ENCODE results near the gene ISG15. TPM values are rescaled to one million over a fixed set of nuclear protein-coding genes. Genes with fewer than 3 reads are reported as not detected.

The ISG15 gene
- total and polyA plus RNA-seq, 7 donors = 49.4 to 357 (median 78.7) TPM

- no peaks in the 10 kb centered on the region for H3K36me3 ChIP-seq
- no peaks in the 10 kb centered on the region for H3K9me3 ChIP-seq
- 81 to 85% methylated on average over 28 of the region's 28 CpGs for whole genome bisulfite sequencing, 2 donors
- peaks cover 33 to 76% (median 62%) of the 10 kb centered on the region in 3 donors for H3K27me3 ChIP-seq
- intact Hi-C loops (cut with DNase I) = no loop called here
- no peak for DNase-seq
- H3K4me1 ChIP-seq = peaks cover 0 to 10% (median 9%) of the 10 kb centered on the region in 4 donors
- no peak overlapping the region for H3K27ac ChIP-seq
- no peak for TF ChIP-seq CTCF (IDR thresholded peaks at IDR 0.05)
- TF ChIP-seq POLR2AphosphoS5 (IDR thresholded peaks at IDR 0.05) = no peak
- no peak overlapping the region for H3K4me3 ChIP-seq
Measured at GRCh38 chr1:973459-974292, 39.6 kb upstream of the ISG15 start.

GRCh38 chr1:974293-974640, 39.0 kb upstream of the ISG15 start:
- intact Hi-C loops (cut with DNase I) = no loop called here
- no peak overlapping the region for H3K4me3 ChIP-seq
- no peak for DNase-seq
- H3K4me1 ChIP-seq = peaks cover 0 to 10% (median 9%) of the 10 kb centered on the region in 4 donors
- peaks cover 33 to 70% (median 59%) of the 10 kb centered on the region in 3 donors for H3K27me3 ChIP-seq
- TF ChIP-seq POLR2AphosphoS5 (IDR thresholded peaks at IDR 0.05) = no peak
- no peak for TF ChIP-seq EP300 (IDR thresholded peaks at IDR 0.05)
- no peak for TF ChIP-seq POLR2A (IDR thresholded peaks at IDR 0.05)
- no peak for TF ChIP-seq CTCF (IDR thresholded peaks at IDR 0.05)
- H3K36me3 ChIP-seq = no peaks in the 10 kb centered on the region
- no peaks in the 10 kb centered on the region for H3K9me3 ChIP-seq
- H3K27ac ChIP-seq = no peak overlapping the region
- 85 to 89% methylated on average over 11 of the region's 11 CpGs for WGBS, 2 donors

- no peak for TF ChIP-seq POLR2AphosphoS5 (IDR thresholded peaks at IDR 0.05)
- TF ChIP-seq POLR2A (IDR thresholded peaks at IDR 0.05) = no peak
- TF ChIP-seq CTCF (IDR thresholded peaks at IDR 0.05) = no peak
- TF ChIP-seq EP300 (IDR thresholded peaks at IDR 0.05) = no peak
- peaks cover 0 to 10% (median 9%) of the 10 kb centered on the region in 4 donors for H3K4me1 ChIP-seq
- no peaks in the 10 kb centered on the region for H3K9me3 ChIP-seq
- H3K27me3 ChIP-seq = peaks cover 33 to 66% (median 59%) of the 10 kb centered on the region in 3 donors
- intact Hi-C loops (cut with DNase I) = loop anchor here (5.0 kb wide), 1 partner anchor 73 kb away; no protein-coding TSS in a partner anchor
- no peak overlapping the region for H3K27ac ChIP-seq
- no peak for DNase-seq
- WGBS, 2 donors = 60 to 79% methylated on average over 17 of the region's 17 CpGs
- H3K36me3 ChIP-seq = no peaks in the 10 kb centered on the region
- no peak overlapping the region for H3K4me3 ChIP-seq
Measured at GRCh38 chr1:974687-975328, 38.5 kb upstream of the ISG15 start.

GRCh38 chr1:975365-975764, 37.9 kb upstream of the ISG15 start:
- H3K27ac ChIP-seq = no peak overlapping the region
- peaks cover 0 to 10% (median 9%) of the 10 kb centered on the region in 4 donors for H3K4me1 ChIP-seq
- no peak for DNase-seq
- WGBS, 2 donors = 41 to 65% methylated on average over 9 of the region's 9 CpGs
- H3K9me3 ChIP-seq = no peaks in the 10 kb centered on the region
- no peak overlapping the region for H3K4me3 ChIP-seq
- H3K27me3 ChIP-seq = peaks cover 32 to 61% (median 55%) of the 10 kb centered on the region in 3 donors
- TF ChIP-seq EP300 (IDR thresholded peaks at IDR 0.05) (no peak), POLR2AphosphoS5 (IDR thresholded peaks at IDR 0.05) (no peak), CTCF (IDR thresholded peaks at IDR 0.05) (no peak), POLR2A (IDR thresholded peaks at IDR 0.05) (no peak)
- no peaks in the 10 kb centered on the region for H3K36me3 ChIP-seq
- intact Hi-C loops (cut with DNase I) = loop anchor here (5.0 kb wide), 1 partner anchor 73 kb away; no protein-coding TSS in a partner anchor
